Measurements from ENCODE around the gene PPP1R3C.

The PPP1R3C gene

DNA sequence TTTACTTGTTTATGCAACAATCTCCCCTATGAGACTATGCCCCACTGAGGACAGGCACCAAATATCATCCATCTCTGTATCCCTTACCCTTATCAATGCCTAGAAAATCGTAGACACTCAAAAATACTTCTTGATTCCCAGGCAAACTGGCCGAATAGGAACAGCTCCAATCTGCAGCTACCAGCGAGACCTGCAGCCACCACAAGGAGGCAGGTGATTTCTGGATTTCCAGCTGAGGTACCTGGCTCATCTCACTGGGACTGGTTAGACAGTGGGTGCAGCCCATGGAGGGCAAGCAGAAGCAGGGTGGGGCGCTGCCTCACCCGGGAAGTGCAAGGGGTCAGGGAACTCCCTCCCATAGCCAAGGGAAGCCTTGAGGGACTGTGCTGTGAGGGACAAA lies 10.8 kb upstream of the PPP1R3C start:
- DNase-seq (ENCODE audit: low read depth), result no peak
- TF ChIP-seq, protein P1, sequence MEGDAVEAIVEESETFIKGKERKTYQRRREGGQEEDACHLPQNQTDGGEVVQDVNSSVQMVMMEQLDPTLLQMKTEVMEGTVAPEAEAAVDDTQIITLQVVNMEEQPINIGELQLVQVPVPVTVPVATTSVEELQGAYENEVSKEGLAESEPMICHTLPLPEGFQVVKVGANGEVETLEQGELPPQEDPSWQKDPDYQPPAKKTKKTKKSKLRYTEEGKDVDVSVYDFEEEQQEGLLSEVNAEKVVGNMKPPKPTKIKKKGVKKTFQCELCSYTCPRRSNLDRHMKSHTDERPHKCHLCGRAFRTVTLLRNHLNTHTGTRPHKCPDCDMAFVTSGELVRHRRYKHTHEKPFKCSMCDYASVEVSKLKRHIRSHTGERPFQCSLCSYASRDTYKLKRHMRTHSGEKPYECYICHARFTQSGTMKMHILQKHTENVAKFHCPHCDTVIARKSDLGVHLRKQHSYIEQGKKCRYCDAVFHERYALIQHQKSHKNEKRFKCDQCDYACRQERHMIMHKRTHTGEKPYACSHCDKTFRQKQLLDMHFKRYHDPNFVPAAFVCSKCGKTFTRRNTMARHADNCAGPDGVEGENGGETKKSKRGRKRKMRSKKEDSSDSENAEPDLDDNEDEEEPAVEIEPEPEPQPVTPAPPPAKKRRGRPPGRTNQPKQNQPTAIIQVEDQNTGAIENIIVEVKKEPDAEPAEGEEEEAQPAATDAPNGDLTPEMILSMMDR (IDR thresholded peaks at IDR 0.05; ENCODE audit: low read depth, low read length, missing control alignments), result peak; percentile 20
- no peak overlapping the region for H3K4me3 ChIP-seq (ENCODE audit: low read depth, low read length)

DNA sequence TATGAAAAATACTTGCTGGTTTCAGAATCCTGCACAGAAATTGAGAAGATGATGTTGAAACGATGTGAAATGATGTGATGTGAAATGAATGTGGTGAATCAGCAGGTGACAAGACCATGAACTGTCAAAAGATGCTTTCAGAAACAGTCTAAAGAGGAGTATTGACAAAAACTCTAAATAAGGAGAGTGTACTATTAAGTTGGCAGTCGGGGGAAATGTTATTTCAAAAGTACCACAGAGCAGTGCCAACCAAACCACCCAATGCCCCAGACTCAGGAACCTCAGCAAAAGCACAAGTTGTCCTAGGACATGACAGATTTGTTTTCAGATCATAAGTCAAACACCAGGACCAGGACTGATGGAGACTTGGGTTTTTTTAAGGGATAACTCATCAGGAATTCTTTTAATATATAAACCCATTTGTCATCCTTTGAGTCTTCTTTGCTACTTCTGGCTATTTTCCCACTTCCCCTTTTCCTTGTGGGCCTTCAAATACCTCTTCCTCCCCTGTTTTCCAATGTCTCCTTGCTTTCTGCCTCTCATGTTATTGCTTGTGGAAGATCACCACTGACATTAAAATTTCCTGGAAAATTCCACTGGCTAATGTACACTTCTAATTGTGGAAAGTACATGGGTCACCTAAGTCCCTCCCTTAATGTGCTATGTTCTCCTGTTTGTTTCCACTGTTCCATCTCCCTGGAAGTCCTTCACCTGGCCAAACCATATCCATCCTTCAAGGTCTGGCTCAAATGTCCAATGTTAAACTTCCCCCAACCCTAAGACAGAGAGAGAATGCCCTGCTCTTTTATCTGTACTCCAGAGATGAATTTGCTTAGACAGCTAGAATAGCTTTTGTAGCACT lies 10.2 kb upstream of the PPP1R3C start:
- no peak overlapping the region for H3K4me3 ChIP-seq (ENCODE audit: low read depth, low read length)
- TF ChIP-seq, protein P1 (IDR thresholded peaks at IDR 0.05; ENCODE audit: low read depth, low read length, missing control alignments), result no peak
- no peak for DNase-seq (ENCODE audit: low read depth)

DNA sequence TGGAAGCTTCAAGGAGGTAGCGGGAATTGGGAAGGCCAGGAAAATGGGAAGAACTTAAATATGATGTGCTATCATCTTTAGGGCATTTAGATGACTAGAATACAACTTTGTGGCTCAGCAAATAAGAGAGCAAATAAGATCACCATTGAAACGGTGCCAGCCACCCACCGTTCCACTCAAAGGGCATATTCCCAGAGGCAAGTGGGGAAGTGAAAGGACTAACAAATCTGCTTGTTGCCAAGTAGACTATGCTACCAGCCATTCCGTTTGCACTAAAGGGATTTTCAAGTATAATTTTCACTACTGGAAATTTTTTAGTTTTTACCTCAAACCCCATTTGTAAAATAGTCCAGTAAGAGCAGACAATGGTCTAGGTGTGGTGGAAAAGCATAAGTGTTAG lies 4.0 kb upstream of the PPP1R3C start:
- no peak overlapping the region for H3K4me3 ChIP-seq (ENCODE audit: low read depth, low read length)
- no peak for DNase-seq (ENCODE audit: low read depth)
- TF ChIP-seq, protein P1 (IDR thresholded peaks at IDR 0.05; ENCODE audit: low read depth, low read length, missing control alignments), result no peak

DNA sequence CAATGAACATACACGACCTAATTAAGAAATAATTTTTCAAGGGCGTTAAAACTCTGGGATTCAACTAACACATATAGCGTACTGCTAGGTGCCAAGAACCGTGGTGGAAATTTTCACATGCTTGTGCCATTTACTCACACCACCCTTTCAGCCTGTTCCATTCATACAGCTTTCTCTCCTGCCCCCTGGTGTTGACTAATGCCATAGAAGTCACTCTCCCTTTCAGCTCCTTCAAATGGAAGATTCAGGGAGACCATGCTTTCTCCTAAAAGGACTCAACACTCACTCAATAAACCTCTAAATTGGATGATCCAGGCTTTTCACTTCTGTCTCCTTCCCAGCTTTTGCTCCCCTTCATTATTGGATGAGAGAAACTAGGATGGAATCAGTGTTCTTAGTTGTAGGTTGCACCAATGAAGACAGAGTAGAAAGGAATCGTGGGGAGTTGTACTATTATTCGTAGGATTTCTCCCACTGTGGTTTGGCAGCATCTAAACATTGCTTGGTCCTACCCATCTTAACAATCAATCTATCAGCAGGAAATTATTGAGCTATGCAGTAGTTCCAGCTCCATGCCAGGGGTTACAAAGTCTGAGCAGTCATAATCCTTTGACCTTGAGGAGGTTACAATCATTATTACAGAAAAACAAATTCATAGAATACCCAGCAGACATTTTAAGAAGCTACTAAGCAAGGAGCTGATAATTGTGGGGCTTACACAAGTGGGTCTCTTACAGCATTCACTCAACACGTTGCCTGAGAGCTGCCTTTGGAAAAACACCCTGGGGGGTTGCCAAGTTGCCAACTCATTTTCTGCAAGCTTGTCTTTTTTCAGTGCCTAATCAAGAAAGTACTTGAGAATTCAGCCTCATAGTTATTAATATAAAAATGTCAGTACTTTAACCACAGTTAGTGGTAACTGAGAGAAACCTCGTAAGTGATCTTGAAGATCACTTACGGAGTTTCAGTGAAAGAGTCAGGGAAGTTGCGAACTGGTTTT lies 2.8 kb upstream of the PPP1R3C start:
- DNase-seq (ENCODE audit: low read depth), result peak; percentile 4
- TF ChIP-seq, protein P1 (IDR thresholded peaks at IDR 0.05; ENCODE audit: low read depth, low read length, missing control alignments), result peak; percentile 68

DNA sequence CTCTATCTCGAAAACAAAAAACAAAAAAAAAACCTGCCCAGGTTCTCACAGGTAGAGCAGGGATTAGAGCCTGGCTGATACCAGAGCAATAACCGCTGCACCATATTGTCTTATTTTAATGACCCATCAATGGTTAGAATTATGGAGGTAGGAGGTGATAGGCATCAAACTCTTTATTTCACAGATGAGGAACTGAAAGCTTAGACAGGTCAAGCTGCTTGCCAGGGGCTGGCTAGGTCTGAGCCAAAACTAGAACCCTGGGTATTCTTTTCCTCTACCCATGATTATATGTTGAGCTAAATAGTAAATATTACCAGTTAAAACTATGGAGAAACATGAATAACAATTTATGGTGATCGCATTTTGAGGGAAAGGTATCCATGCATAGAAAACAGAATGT lies 2.0 kb upstream of the PPP1R3C start:
- DNase-seq (ENCODE audit: low read depth), result no peak
- TF ChIP-seq, protein P1 (IDR thresholded peaks at IDR 0.05; ENCODE audit: low read depth, low read length, missing control alignments), result no peak

More for the DNA sequence above, 2.8 kb upstream of the PPP1R3C start:
- H3K4me3 ChIP-seq (ENCODE audit: low read depth, low read length), result no peak overlapping the region

DNA sequence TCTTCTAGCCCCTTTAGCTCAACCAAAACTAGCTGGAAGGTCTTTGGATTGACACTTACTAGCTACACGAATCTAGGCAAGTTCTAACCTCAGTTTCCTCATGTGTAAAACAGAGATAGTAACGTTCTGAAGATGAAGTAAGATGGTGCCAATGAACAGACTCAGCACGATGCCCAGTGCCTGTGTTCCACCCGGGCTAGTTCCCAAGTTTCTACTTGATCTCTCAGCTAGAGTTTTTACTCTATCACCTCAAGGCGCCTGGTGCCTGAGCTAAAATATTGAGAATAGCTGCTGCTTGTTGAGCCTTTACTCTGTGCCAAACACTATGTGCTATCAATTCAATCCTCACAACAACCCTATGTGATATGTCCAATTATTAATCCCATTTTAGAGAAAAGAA lies 1.4 kb upstream of the PPP1R3C start:
- DNase-seq (ENCODE audit: low read depth), result no peak
- no peak overlapping the region for H3K4me3 ChIP-seq (ENCODE audit: low read depth, low read length)
- TF ChIP-seq, protein P1 (IDR thresholded peaks at IDR 0.05; ENCODE audit: low read depth, low read length, missing control alignments), result no peak

More for the DNA sequence above, 2.0 kb upstream of the PPP1R3C start:
- no peak overlapping the region for H3K4me3 ChIP-seq (ENCODE audit: low read depth, low read length)
